Stimulated activated CD8-positive, alpha-beta memory T cell treated with anti-CD3 and anti-CD28 coated beads, Interleukin-2, amount 100 ng/mL, for 48 hours (primary cell): Measurements from ENCODE around the gene GPC3.

Source experiments
- DNase-seq, 2 donors: peaks; one replicate each; pipeline ENCODE4 v3.0.0-alpha.2; 2020; ENCODE audit warnings: low read depth in 2 of 2

GPC3 gene

DNA sequence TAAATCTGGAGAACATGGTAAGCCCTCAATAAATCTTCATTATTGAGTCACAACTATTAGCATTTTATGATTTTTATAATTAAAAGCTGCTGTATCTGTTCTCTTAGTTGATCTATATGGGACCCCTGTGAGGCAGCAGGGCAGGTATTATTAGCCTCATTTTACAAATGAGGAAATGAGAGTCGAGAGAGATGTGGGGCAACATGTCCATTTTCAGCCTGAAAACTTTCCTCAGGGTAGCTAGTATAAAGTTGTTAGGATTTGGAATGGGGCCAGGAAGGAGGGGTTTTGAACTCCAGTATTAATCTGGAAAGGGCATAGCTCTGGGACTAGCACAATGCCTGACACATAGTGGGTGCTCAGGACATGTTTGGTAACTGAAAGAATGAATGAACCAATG lies 378.4 kb downstream of the GPC3 start:
- DNase-seq = no peak

DNA sequence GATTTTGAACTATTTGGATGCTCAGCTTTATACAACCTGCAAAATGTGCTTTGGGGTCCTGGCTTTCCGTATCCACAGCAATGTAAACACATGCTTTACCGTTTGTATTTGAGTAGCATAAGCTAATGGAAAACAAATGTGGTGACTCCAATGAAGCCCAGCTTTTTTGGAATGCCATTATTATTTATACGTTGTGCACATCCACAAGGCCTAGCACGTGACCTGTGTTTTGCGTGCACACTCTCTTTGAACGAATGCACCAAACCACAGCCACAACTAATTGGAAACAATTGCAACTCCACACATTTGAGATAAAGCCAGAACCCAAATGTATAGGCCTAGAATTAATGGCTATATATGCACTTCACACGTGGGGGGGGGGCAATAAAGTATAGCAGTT lies 380.6 kb downstream of the GPC3 start:
- no peak for DNase-seq

- no peak for DNase-seq
Observed at GRCh38 chrX:133602881-133603280, 382.5 kb downstream of the GPC3 start.

DNA sequence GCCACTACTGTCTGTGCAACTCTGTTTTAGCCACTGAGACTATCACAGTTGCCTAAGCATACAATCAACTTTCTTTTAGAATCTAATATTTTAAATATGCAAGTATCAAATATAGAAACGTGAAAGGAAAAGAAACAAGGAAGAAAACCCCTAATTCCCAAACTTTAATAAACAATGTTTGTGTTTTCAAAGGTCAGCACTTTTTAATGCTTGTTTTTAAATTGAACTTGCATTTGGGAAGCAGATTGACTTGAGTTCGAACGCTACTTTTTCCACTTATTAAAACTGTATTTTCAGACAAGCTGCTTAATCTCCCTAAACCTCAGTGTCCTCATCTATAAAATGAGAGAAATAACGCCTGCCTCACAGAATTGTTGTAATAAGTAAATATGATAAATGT lies 384.3 kb downstream of the GPC3 start:
- no peak for DNase-seq

DNA sequence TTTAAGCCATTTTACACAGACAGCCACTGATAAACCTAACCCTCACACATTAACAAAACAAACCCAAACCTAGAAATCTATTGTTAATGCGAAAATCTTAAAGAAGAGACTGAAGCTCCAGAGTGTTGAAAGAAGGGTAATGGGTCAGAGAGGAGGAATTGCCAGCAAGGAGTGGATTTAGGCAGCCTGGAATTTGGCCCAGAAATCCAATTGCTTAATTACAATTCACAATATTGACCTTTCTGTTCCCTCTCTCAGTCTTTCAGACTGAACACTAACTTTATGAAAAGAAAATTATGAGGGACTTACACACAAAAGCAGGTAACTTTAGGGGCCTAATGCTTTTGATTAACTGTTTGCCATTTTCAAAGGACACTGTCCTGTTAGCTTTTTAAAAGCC lies 384.9 kb downstream of the GPC3 start:
- DNase-seq = no peak

- DNase-seq = no peak
Observed at GRCh38 chrX:133598601-133599335, 386.6 kb downstream of the GPC3 start.

DNA sequence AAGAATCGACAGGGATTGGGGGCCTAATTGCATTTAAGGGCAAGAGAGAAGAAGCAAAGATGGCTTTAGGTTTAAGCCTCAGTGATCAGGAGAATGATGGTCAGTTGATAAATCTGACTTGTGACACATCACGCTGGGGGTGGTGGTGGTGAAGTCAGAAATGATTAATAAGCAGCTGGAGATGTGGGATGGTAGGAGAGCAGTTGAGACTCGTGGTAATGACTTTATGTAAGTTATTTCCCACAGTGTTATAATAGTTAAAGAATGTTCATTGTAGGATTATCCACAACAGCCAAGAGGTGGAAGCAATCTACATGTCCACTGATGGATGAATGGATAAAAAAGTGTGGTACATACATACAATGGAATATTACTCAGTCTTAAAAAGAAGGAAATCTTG lies 391.2 kb downstream of the GPC3 start:
- DNase-seq = no peak

DNA sequence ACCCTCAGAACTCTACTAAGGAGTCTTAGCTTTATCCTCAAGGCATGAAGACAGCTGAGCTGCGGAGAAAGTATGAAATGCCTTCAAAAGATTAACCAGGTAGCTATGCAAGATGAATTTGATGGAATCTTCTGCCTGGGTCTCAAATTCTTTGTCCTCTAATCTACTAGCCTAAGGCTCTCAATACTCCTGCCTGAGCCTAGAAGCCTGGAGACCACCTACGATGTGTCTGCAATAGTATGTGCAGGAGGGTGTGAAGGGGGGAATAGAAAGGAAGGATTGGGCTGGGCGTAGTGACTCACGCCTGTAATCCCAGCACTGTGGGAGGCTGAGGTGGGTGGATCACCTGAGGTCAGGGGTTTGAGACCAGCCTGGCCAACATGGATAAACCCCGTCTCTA lies 391.9 kb downstream of the GPC3 start:
- DNase-seq = no peak

GRCh38 chrX:133590703-133591505 lies 394.5 kb downstream of the GPC3 start:
- no peak for DNase-seq

GRCh38 chrX:133588827-133589226 lies 396.6 kb downstream of the GPC3 start:
- no peak for DNase-seq

DNA sequence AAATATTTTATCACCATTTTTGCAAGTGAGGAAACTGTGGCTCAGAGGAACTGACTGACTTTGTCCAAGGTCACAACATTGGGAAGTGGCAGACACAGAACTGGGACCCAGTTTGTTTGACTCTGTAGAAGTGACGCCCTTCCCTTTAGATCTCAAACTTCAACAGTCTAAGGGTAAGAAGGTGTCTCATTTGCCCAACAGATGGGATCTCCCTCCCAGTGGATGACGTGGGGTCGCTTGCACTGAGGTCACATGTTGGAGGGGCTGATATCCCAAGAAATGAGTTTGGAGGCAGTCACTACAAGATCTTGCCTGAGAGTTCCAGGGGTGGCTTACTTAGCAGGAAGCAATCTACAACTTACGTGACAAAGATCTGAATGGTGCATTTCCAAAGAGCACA lies 397.6 kb downstream of the GPC3 start:
- DNase-seq = no peak

- no peak for DNase-seq
Observed at GRCh38 chrX:133587071-133587470, 398.3 kb downstream of the GPC3 start.

DNA sequence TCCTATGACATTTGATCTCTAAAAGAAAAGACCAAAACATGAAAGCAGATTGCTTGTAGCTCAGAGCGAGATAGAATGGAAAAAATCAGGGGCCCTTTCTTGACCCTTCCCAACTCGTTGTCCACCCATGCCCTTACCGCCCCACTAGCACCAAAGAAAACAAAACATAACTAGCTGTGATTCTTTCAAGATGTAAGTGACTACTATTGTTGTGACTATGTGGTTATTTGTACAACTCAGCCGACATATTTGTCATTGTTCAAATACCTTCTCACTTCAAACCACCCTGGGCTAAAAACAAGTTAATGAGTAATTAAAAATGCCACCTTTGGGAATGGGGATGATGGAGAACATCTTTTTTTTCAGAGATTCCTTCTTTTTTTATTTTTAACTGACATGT lies 399.0 kb downstream of the GPC3 start:
- DNase-seq = no peak

DNA sequence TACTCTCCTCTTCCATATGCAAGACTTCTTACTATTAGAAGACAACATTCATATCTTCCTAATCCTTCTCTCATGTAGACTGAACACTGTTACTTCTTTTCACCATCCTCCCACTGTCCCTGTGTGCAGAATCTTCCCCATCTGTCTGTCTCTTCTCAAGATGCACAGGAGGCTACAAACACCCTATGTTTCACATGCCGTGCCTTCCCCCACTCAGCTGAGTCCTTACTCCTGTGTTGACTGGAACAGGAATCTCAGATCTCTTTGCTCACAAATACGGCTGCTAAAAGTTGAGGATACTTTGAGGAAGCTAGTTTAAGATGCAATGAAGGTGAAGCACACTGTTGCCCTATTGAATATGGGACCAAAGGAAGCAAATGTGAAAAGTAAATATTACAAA lies 401.6 kb downstream of the GPC3 start:
- DNase-seq = no peak

DNA sequence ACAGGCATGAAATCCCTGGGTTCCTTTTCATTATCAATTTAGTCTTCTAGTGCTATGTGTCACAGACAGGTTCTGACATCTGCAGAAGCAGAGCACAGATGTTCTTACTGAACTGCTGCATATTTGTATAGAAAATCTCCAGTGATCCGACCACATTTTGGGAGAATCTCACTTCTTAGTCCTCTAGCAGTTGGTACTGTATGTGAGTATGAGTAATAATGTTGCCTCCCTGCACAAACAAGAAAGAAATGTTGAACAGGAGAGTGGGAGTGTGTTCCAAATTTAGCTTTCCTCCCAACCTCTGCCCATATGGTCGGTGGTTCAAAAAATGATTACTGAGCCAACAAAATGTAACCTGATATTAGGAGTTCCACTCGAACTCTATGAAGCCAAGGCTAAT lies 404.8 kb downstream of the GPC3 start:
- DNase-seq = no peak

DNA sequence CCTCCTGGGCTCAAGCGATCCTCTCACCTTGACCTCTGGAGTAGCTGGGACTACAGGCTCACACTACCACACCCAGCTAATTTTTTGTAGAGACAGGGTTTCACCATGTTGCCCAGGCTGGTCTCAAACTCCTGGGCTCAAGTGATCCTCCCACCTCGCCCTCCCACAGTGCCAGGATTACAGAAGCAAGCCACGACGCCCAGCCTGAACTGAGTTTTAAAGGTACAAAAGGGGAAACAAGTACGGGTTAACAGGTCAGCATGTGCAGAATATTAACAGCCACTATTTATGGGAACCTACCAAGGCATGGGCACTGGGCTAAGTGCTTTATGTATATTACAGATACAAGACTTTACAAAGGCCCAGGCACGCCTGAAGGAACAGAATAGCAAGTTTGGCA lies 405.8 kb downstream of the GPC3 start:
- DNase-seq = no peak

DNA sequence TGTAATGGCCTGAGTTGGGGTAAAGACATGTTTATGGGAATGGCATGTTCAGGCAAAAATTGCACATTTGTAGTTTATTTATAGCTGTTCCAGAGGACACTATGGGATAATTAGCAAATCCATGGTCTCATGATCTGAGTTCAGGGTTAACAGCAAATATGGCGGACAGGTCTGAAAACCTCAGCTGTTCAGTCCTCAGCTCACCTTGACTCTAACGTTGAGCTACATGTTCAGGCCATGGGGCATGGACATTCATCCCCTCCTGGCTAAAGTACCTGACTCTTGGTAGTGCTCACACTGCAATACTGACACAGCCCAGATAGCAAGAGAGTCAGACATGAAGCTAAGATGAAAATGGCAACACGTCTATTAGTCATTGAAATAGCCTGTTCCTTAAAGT lies 408.5 kb downstream of the GPC3 start:
- no peak for DNase-seq

DNA sequence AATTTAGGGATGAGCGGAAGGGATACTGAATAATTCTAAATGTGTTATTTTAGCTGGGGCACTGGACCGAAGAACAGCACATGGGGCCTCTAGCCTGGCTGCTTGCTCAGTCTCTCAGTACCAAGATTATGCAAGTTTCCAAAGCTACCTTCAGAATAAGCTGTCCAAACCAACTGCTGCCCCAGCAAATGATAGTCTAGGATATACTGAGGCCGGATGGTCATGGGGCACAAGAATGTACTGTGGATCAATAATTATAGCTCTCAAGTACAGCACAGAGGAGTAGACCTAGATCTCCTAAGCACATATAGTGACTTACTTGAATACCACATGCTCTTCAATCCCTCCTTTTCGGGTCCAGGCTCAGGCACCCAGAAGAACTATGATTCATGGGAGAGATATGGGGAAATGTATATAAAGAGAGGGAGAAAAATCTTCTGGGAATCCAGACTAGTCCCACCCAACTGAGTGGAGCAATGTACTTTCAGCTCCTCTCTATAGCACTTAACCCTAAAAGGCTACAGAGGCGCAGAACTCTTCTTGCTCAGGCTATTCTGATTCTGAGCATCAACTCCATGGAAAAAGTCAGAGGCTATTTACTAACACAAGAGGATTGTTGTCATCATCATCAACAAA lies 409.8 kb downstream of the GPC3 start:
- DNase-seq = no peak

DNA sequence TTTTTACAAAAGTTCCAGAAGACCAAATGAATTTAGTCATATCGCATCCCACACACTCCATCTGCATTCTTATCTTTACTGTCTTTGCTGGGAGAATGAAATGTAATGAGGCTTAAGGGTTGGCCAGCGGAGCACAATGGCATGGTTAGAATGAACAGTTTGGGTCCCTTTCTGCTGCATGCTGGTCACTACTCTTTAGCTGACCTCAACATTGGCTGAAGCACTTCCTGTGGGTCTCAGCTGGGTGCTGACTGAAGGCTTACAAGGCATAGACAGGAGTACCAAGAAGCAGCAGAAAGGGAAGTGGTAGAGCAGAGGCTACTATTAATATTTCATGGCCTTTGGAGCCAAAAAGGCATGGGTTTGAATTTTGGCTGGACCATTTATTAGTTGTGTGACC lies 410.7 kb downstream of the GPC3 start:
- no peak for DNase-seq

DNA sequence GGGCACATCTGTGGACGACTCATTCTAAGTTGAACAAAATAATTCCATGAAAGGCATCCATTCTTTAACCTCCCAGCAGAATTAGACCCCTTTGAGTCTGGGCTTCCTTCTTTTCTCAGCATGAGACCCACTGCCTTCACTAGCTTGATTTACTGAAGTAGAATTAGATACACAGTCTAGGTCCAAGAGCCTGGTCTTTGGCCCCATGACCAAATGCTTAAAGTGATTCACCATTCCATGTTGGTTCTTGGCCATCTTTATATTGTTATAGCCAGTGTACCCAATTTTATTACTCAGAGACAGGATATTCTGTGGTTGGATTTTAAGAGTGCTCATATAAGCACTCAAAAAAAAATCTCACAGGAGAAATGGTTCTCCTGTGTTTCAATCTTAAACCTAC lies 414.8 kb downstream of the GPC3 start:
- DNase-seq = no peak

GRCh38 chrX:133569217-133569616 lies 416.2 kb downstream of the GPC3 start:
- DNase-seq = no peak

DNA sequence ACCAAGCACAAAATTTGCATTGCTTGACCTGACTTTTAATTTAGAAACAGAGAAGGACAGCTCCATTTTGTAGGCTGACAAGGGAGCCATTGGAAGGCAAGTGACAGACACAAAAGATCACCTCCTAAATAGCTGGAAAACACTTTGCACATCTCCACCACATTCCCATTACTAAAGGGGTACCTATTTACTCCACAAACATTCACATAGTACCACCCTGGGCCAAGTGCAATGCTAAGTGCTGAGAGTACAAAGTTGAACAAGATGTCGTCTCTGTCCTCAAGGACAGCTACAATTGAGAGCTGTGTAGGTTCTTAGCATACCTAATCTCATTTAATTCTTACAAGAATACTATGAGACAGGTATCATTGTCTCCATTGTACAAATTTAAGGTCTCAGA lies 417.3 kb downstream of the GPC3 start:
- DNase-seq = no peak

DNA sequence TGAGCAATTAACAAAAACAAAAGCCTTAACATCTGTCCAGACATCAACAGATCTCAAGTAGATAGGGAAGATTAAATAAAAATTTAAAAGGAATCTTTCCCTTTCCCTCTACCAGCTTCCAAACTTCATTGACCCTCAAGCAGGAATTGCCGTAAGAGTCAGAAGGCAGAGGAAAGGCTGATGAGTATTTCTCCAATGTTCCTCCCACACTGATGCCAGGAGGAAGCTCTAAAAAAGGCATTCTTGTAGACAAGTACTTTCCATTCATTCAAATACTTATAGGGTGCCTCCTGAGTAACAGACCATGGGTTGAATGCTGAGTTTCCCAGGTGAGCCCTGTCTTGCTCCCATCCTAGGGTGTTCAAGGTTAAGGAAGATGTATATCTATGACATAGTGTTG lies 418.5 kb downstream of the GPC3 start:
- DNase-seq = no peak
